NCI-H524 (cell line): Measurements from ENCODE around the gene BLOC1S2.
"Not testable (repeated sequence)": the region's sequence is repeated elsewhere in the genome, so short reads cannot be mapped to it uniquely, and the experiment has no call there.

Experiments used
- DNase-seq, 2 experiments: peaks; one replicate each; lab custom pipeline; 2025; lab: John Stamatoyannopoulos, UW

BLOC1S2 gene

DNA sequence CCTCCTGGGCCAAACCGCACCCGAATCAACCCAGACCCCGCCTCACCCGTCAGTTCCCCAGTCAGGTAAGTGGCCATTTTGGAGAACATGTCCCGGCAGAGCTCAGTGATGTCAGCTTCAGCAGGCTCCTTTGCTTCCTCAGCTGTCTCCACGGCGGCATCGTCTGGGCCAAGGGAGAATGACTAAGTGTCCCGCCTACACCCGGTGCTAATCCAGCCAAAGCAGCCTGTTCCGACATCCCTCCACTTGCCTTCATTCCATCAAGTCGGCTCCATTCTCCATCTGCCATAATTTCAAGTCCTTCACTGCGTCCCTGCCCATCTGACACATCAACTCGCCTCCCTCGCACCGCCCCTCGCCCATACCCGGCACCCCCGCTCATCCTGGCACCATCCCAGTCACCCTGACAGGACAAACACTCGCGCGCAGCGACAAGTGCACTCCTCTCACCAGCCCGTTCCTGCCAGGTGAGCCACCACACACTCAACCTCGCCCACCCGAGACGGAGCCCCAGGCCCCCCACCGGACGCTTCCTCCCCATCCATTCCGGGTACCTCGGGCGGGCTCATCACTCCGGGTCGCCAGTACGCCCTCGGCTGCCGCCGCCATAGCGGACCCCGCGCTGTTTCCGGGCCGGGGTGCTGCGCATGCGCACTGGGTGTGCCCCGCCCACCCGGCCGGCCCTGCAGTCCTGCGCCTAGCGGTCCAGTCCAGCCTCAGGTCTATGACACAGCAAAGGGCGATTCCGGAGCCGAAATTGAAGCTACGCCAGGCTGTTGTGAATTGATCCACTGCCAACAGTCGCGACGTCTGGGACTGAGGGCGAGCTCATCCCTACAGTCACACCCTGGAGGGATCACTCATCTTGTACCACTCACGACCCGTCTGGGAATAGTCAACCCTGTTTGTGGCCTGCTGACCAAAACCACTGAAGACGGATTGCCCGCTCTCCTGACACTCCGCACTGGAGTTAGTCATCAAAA lies at the start of gene BLOC1S2:
BLOC1S2 (minus strand) TSS at position 630 of the 983 bp plus-strand sequence; CDS start at position 609, 21 bp downstream.
- DNase-seq, result peak; percentile 39 to 65

GRCh38 chr10:100334762-100335161 lies 48.3 kb upstream of the BLOC1S2 start:
- DNase-seq, result no peak

GRCh38 chr10:100333661-100334440 lies 47.4 kb upstream of the BLOC1S2 start:
- no peak for DNase-seq

GRCh38 chr10:100333106-100333505 lies 46.6 kb upstream of the BLOC1S2 start:
- no peak for DNase-seq

DNA sequence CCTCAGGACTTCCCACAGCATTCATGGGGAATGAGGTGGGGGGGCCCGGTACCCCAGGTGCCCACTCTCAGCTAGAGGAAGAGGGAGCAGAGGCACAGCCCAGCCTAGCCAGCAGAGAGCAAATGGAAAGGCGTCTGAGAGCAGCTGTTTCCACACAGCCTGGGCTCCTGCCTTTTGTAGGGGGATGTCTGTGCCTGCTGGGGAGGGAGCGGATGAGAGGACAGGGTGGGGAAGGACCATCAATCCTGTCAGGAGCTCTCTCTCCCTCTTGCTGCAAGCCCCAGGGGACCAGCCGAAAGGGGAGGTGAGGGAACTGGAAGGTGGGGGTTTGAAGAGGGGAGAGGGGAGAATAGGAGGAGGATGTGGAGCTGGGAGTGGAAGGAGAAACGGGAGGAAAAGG lies 43.6 kb upstream of the BLOC1S2 start, which contains the start of gene PKD2L1:
PKD2L1 (minus strand) TSS at position 150 of the 400 bp plus-strand sequence; CDS start at position 25, 125 bp downstream.
- DNase-seq, result no peak

GRCh38 chr10:100328198-100328597 lies 41.7 kb upstream of the BLOC1S2 start:
- no peak for DNase-seq

- DNase-seq, result no peak
Measured at GRCh38 chr10:100327718-100328009, 41.2 kb upstream of the BLOC1S2 start.

- DNase-seq, result peak; percentile 30 to 72
Measured at GRCh38 chr10:100327007-100327717, 40.7 kb upstream of the BLOC1S2 start.

DNA sequence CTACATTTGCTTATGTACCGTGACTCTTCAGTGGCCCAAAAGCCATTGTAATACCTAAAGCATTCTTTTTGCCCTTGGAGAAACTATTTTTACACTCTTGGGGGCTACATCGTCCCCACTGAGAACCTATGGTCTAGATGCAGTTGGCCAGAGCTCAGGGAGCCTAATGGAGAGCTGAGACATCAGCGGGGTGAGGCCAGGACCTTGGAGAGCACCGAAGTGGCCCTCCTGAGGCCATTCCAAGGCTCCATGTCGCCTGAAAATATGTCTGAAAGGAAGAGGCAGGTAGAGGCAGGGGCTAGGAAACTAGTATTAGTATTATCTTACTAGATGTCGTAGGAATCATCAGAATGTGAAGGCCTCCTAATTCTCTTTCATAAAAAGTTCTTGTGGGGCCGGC lies 38.7 kb upstream of the BLOC1S2 start:
- no peak for DNase-seq

DNA sequence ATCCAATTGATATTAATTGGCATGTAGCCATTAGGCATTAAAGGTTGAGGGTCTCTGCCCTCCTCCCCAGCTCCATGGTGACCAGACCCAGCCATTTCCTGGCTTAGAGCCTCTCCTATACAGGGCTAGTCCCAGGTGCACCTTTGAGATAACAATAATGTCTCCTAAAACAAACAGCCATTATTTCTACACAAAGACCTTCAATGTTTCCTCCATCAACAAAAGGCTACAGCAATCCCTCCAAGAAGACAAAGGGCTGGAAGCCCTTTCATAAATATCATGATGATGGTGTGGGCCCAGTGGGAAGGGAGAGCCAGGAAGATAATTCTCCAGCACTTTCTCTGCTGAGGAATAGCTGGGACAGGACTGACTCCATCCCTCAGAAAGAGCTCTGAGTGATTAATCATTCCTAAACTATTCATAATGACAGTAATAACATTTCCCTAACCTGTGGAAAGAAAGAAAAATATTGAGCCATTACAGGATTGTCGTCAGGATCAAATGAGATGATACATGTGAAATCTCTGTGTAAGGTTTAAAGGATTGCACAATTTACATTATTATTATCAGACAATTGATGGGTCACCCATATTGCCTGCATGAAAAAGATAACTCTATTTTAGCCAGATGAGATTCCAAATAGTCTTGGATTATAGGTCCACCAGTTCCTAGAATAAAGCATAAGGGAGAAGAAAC lies 33.4 kb upstream of the BLOC1S2 start:
- DNase-seq, result no peak

GRCh38 chr10:100318207-100318606 lies 31.7 kb upstream of the BLOC1S2 start:
- no peak for DNase-seq

DNA sequence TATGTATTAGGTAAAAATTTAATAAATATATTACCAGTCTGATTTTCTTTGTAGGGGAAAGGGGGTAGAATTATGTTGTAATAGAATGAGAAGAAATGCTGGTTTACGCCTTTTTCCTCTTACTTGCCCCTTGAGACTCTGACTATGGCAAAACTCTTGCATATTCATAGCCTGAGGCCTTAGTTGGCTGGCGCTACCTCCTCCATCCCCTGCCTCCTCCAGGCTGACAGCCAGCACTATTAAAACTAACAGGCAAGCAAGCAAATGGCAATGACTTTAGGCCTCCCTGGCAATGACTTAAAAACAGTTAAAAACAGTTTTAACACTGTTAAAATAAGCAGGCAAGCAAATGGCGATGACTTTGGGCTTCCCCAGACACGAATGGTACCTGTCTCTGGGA lies 29.1 kb upstream of the BLOC1S2 start:
- no peak for DNase-seq

DNA sequence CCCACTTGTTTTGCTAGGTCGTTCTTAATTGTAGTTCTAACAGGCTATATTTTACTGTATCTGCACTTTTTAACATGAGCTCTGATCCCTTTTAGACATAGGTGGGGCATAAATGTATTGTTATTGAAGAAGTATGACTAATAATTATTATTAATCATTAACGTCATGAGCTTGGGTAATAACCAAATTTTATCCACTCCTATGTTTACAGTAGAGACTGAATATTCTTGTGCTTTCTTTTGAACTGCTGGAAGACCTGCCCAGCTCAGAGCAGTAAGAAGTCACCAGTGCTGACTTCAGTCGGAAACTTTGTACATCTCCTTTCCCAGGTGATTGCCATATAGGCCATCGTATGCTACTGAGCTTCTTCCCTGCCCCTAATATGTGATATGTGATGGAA lies 24.8 kb upstream of the BLOC1S2 start:
- DNase-seq, result no peak

DNA sequence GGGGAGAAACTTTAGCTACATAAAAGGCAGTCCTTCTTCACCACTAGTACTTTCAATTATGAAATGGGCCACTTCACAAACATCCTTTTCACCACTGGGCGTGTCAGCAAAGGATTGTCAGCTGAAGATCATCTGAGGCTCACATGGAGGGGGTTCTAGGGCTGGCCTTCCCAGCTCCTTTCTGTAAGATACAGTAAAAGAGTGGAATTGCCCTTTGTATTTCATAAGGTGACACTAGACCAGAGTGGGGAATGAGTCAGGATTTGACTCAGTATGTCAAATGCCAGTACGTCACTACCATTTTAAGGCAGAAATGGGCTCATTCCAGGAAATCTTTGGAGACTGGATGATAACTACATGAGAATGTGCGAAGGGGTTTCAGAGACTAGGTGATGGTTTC lies 21.2 kb upstream of the BLOC1S2 start:
- no peak for DNase-seq

- DNase-seq, result no peak
Measured at GRCh38 chr10:100306861-100307260, 20.4 kb upstream of the BLOC1S2 start.

DNA sequence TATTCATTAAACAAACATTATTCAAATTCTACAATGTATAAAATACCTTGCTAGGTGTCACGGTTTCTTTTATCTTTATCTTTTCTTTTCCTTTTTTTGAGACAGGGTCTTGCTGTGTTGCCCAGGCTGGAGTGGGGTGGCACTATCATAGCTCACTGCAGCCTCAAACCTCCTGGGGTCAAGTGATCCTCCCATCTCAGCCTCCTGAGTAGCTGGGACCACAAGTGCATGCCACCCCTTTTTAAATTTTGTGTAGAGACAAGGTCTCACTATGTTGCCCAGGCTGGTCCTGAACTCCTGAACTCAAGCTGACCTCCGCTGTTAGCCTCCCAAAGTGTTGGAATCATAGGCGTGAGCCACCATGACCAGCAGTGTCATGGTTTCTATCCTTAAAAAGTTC lies 17.9 kb upstream of the BLOC1S2 start:
- DNase-seq, result no peak

DNA sequence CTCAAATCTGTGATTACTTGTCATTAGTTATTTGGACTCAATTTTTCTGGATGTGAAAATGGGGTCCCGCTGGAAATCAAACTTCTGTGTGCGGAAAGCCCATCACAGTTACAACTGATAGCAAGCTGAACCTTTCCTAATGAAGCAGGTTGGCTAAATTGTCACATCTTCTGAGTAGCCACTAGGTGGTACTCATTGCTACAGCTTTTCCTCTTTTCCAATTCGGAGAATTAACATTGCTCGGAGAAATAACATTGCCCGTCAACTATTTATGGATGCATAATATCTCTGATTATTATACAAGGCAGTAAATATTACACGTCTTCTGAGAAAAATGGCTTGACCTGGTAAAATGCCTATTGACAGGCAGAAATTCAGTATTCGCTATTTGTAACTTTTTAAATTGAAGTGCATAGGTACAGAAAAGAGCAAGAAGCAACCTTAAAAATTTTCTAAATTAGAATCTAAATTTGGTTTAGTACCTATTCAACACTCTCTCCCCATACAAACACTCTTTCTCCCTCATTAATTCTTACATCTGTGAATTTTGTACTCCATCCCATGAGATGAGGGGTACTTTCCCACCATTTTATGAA lies 17.3 kb upstream of the BLOC1S2 start:
- peak in 1 of 2 experiments; percentile 10 for DNase-seq

DNA sequence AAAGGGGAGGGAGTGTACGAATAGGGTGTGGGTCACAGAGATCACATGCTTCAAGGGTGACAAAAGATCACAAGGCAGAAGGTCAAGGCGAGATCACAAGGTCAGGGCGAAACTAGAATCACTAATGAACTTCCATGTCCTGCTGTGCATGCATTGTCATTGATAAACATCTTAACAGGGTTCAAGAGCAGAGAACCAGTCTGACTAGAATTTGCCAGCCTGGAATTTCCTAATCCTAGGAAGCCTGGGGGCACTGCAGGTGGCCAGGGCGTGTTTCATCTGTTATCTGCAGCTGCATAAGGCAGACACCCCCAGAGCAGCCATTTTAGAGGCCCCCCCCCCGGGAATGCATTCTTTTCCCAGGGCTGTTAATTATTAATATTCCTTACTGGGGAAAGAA lies 14.6 kb upstream of the BLOC1S2 start:
- DNase-seq, result not testable (repeated sequence)

GRCh38 chr10:100297242-100297641 lies 10.8 kb upstream of the BLOC1S2 start:
- DNase-seq, result no peak

DNA sequence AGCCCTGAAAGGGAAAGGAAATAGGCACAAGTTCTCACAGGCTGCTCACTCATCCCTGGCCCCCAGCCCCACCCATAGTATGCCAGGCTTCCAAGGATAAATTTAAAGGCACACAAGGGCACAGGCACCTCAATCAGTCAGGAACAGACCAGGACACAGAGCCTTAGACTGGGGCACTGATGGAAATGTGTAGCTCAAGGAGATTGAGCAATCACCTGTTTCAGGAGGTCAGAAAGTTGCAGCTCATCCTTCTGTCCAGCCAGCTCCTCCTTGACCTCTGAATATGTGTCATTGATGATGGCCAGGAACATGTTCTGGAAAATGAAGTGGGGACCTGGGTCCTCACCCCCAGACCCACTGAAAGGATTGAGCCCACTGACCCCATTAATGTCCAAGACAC lies 6.6 kb upstream of the BLOC1S2 start:
- DNase-seq, result no peak

DNA sequence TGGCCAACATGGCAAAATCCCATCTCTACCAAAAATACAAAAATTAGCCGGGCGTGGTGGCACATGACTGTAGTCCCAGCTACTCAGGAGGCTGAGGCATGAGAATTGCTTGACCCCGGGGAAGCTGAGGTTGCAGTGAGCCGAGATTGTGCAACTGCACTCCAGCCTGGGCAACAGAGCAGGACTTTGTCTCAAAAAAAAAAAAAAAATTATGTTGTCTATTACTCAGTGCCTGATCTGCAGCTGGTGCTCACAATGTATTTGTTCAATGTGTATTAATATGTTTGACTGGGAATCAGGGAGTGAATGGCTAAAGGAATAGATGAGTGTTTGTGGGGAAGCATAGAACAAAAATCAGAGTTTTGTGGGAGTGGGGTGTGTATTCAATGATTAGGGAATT lies 5.8 kb upstream of the BLOC1S2 start:
- DNase-seq, result not testable (repeated sequence)
